ENCODE results near the gene GALNT2. TPM values are rescaled to one million over a fixed set of nuclear protein-coding genes. Genes with fewer than 3 reads are reported as not detected.

The GALNT2 gene
- total and polyA plus RNA-seq, 2 of the 13 experiments (the other 11 are each of a cell fraction or from before 2014, with no cell fraction given): 39.3 to 39.6 TPM

DNA sequence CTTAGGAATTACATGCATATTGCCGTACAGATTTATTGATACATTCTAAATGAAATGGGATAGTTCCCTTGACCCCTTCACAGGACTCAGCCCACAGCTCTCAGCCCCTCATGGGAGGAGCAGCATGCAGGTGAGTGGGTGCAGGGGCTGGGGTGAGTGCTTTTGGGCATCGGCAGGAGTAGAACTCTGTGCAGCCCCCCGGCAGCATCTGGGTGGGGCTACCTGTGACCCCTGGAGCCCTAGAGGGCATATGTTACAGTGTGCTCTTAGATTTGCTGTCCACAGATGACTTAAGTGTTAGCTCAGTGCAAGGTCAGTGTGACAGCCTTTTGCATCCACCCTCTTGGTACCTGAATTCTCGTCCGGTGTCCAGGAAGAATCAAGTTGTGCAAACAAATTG, 120.3 kb downstream of the GALNT2 start:
- WGBS (ENCODE audit: low lambda C conversion rate): 95% methylated on average over 5 of the region's 5 CpGs
- no peak overlapping the region for H3K4me2 ChIP-seq (ENCODE audit: low read depth, low read length)
- no peak for DNase-seq (ENCODE audit: low spot score)
- H3K27ac ChIP-seq (ENCODE audit: extremely low read length, insufficient read depth, low read length): no peak overlapping the region
- no peak overlapping the region for H3K9ac ChIP-seq (ENCODE audit: insufficient read depth, low read depth, low read length)
- ChIA-PET POLR2A (no interaction called here), CTCF (ENCODE audit: low intra/inter-chr PET ratio, low total read pairs) (no interaction called here)
- in situ Hi-C loops (cut with HindIII; ENCODE audit: extremely low pct_ligation_motif_present, low pct_unique_long_range_greater_than_20kb) (no loop called here), intact Hi-C loops (cut with micrococcal nuclease; ENCODE audit: unreplicated experiment) (no loop called here)
- TF ChIP-seq ZFP36L2 (CRISPR knock-in tag; IDR thresholded peaks at IDR 0.05) (no peak), AGO2 (optimal IDR thresholded peaks at IDR 0.05; ENCODE audit: low read depth, low read length) (no peak), ZNF256 (CRISPR knock-in tag; conservative IDR thresholded peaks at IDR 0.05) (no peak), TEF (CRISPR knock-in tag; IDR thresholded peaks at IDR 0.05) (no peak), ZBTB21 (CRISPR knock-in tag; IDR thresholded peaks at IDR 0.05) (no peak), ELK4 (CRISPR knock-in tag; IDR thresholded peaks at IDR 0.05; ENCODE audit: borderline replicate concordance) (no peak), ATF7 (IDR thresholded peaks at IDR 0.05) (no peak), ATF7 (CRISPR knock-in tag; IDR thresholded peaks at IDR 0.05) (no peak), ZNF12 (CRISPR knock-in tag; IDR thresholded peaks at IDR 0.05) (no peak), ZNF629 (CRISPR knock-in tag; conservative IDR thresholded peaks at IDR 0.05) (no peak), GFI1 (CRISPR knock-in tag; IDR thresholded peaks at IDR 0.05; ENCODE audit: borderline replicate concordance) (no peak), ZNF230 (CRISPR knock-in tag; IDR thresholded peaks at IDR 0.05) (no peak), DDIT3 (CRISPR knock-in tag; IDR thresholded peaks at IDR 0.05) (no peak), NBN (conservative IDR thresholded peaks at IDR 0.05) (no peak)
- no peak overlapping the region for H3K4me3 ChIP-seq (replicated peaks in 1 of 3; ENCODE audit: insufficient read depth in 1 of 3, low read depth in 2 of 3, low read length in 3 of 3)
- no TSS peak for BruUV-seq (replicated peaks)
- H3K27me3 ChIP-seq (ENCODE audit: control insufficient read depth in 1 of 2, insufficient read depth in 2 of 2, low read length in 2 of 2): no peaks in the 10 kb centered on the region
- H3K36me3 ChIP-seq (replicated peaks in 1 of 2; ENCODE audit: control insufficient read depth in 1 of 2, insufficient read depth in 2 of 2, low read length in 2 of 2): no peaks in the 10 kb centered on the region; a peak in 2 of 5 replicates
- no peaks in the 10 kb centered on the region for H4K20me1 ChIP-seq (ENCODE audit: insufficient read depth, low read length)
- H3K4me1 ChIP-seq (ENCODE audit: insufficient read depth, low read length): peaks cover 23% of the 10 kb centered on the region
- ATAC-seq: no peak
- H2AFZ ChIP-seq (ENCODE audit: low read length): no peak overlapping the region
- no peaks in the 10 kb centered on the region for H3K9me3 ChIP-seq (ENCODE audit: low read length)
- no peaks in the 10 kb centered on the region for H3K79me2 ChIP-seq (ENCODE audit: insufficient read depth, low read length)
- no peak for FAIRE-seq

Data from HepG2 (cell line).